Smooth muscle cell (in vitro differentiated cells): ENCODE data around the gene NRK. TPM values are rescaled to one million over a fixed set of nuclear protein-coding genes. Genes with fewer than 3 reads are reported as not detected.

Experiments
- DNase-seq: peaks from one replicate; lab custom pipeline; 2025; ENCODE audit not compliant: unreplicated experiment; lab: John Stamatoyannopoulos, UW
- H2AFZ ChIP-seq: fragments of 200-600 bp; sonication (generic); 2 replicates; pipeline ENCODE4 v1.6.0; 2016; ENCODE audit warnings: antibody characterized with exemption, low read depth, mild to moderate bottlenecking
- H3F3A ChIP-seq: fragments of 200-600 bp; sonication (generic); 2 replicates; pipeline ENCODE4 v1.6.0; 2017; ENCODE audit warnings: antibody characterized with exemption, low read depth
- H3K27ac ChIP-seq: fragments of 200-600 bp; sonication (generic); 2 replicates; pipeline ENCODE4 v1.5.1; 2016; ENCODE audit warnings: low read depth, mild to moderate bottlenecking
- H3K27me3 ChIP-seq: fragments of 200-600 bp; sonication (generic); 2 replicates; pipeline ENCODE4 v1.6.1; 2016; ENCODE audit warnings: low read depth, mild to moderate bottlenecking
- H3K36me3 ChIP-seq: fragments of 200-600 bp; sonication (generic); 2 replicates; pipeline ENCODE4 v1.5.1; 2016; ENCODE audit warnings: low read depth
- H3K4me1 ChIP-seq: fragments of 200-600 bp; sonication (generic); 2 replicates; pipeline ENCODE4 v1.5.1; 2016; ENCODE audit warnings: low read depth
- H3K4me2 ChIP-seq: fragments of 200-600 bp; sonication (generic); 2 replicates; pipeline ENCODE4 v1.6.0; 2016; ENCODE audit warnings: mild to moderate bottlenecking
- H3K4me3 ChIP-seq: fragments of 200-600 bp; sonication (generic); 2 replicates; pipeline ENCODE4 v1.5.1; 2016; ENCODE audit warnings: mild to moderate bottlenecking
- H3K79me2 ChIP-seq: fragments of 200-600 bp; sonication (generic); 2 replicates; pipeline ENCODE4 v1.6.0; 2016; ENCODE audit warnings: low read depth, mild to moderate bottlenecking
- H3K9ac ChIP-seq: fragments of 200-600 bp; sonication (generic); 2 replicates; pipeline ENCODE4 v1.6.0; 2016; ENCODE audit warnings: low read depth
- H3K9me3 ChIP-seq: fragments of 200-600 bp; sonication (generic); replicated peaks from 2 replicates; pipeline ENCODE4 v1.5.1; 2016; ENCODE audit warnings: low read depth
- H4K20me1 ChIP-seq: fragments of 200-600 bp; sonication (generic); 2 replicates; pipeline ENCODE4 v1.6.0; 2016; ENCODE audit warnings: low read depth
- CTCF ChIP-seq: fragments of 200-600 bp; sonication (generic); IDR thresholded peaks from 2 replicates; pipeline ENCODE4 v1.5.1; 2017; ENCODE audit warnings: borderline replicate concordance, mild to moderate bottlenecking, antibody characterized with exemption; ENCODE audit not compliant: insufficient read depth, poor library complexity, severe bottlenecking
- WGBS: methylation state at CpG from one replicate; pipeline ENCODE4 v1.1.7; 2016; ENCODE audit warnings: low lambda C conversion rate; 5-methylcytosine and 5-hydroxymethylcytosine counted together
- polyA plus RNA-seq: library from polyadenylated mRNA; unstranded; fragments of >200 nt; fragmentation: Nextera tagmentation; extraction: Ambion mirVana; gene quantifications from 2 replicates; pipeline ENCODE4 v1.2.1, GENCODE V29; 2016
- total RNA-seq: library from RNA; depleted of rRNA; stranded (reverse); fragments of >200 nt; gene quantifications from 2 replicates; pipeline ENCODE4 v1.2.3, GENCODE V29; 2014

The NRK gene, protein sequence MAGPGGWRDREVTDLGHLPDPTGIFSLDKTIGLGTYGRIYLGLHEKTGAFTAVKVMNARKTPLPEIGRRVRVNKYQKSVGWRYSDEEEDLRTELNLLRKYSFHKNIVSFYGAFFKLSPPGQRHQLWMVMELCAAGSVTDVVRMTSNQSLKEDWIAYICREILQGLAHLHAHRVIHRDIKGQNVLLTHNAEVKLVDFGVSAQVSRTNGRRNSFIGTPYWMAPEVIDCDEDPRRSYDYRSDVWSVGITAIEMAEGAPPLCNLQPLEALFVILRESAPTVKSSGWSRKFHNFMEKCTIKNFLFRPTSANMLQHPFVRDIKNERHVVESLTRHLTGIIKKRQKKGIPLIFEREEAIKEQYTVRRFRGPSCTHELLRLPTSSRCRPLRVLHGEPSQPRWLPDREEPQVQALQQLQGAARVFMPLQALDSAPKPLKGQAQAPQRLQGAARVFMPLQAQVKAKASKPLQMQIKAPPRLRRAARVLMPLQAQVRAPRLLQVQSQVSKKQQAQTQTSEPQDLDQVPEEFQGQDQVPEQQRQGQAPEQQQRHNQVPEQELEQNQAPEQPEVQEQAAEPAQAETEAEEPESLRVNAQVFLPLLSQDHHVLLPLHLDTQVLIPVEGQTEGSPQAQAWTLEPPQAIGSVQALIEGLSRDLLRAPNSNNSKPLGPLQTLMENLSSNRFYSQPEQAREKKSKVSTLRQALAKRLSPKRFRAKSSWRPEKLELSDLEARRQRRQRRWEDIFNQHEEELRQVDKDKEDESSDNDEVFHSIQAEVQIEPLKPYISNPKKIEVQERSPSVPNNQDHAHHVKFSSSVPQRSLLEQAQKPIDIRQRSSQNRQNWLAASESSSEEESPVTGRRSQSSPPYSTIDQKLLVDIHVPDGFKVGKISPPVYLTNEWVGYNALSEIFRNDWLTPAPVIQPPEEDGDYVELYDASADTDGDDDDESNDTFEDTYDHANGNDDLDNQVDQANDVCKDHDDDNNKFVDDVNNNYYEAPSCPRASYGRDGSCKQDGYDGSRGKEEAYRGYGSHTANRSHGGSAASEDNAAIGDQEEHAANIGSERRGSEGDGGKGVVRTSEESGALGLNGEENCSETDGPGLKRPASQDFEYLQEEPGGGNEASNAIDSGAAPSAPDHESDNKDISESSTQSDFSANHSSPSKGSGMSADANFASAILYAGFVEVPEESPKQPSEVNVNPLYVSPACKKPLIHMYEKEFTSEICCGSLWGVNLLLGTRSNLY (N-terminal part only)
- total RNA-seq (1.8 and 4.0 TPM in 2 replicates), polyA plus RNA-seq (0.55 and 1.7 TPM in 2 replicates)

DNA sequence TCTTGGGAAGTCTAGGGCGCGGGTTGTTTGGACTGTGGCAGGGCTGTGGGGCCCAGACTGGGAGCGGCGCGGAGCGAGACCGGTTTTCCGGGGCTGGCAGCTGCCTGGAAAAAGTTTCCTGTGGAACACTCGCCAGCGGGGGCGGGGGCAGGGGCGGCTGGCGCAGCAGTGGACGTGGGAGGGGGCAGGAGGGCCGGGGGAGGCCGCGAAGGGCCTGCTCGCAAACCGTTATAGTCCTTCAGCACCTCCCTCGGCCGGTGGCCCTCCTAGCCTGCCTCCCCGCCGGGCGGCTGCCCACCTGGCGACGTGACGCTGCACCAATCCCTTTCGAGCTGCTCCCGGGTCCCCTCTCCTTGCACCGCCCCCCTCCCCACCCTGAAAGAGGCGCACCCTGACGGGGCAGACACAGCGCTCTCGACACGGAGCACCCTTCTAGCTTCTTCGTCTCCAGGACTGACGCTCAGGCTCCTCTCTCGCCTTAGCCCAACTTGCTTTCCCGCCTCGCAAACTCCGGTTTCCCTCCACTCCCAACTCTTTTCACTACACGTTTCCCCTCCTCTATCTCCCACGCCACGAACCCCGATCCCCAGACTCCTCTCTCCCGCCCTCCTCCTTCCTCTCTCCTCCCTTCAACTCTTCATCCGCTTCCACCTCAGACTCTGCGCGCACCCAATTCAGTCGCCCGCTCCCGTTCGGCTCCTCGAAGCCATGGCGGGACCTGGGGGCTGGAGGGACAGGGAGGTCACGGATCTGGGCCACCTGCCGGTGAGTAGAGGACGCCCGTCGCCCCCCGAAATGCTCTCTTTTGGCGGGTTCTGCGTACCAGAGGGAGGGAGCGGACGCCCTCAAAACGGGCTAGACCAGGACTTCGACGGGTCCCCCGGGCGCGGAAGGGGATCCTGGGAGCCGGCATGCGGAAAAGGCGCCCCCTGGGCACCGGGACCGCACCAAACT, at the start of gene NRK:
Gene NRK, plus strand, starts transcription at position 402 of the 954 bp plus-strand sequence. Its CDS starts 307 bp downstream, at position 709.
- Histone ChIP-seq H4K20me1 (no peaks in the 10 kb centered on the region), H3K4me1 (no peaks in the 10 kb centered on the region), H2AFZ (peak within 1 kb of the TSS; percentile 85), H3K4me2 (peak within 1 kb of the TSS; percentile 90), H3K79me2 (no peaks in the 10 kb centered on the region), H3K27ac (no peak within 1 kb of the TSS), H3K27me3 (no peaks in the 10 kb centered on the region), H3K9me3 (no peaks in the 10 kb centered on the region), H3F3A (no peaks in the 10 kb centered on the region), H3K9ac (no peak within 1 kb of the TSS), H3K36me3 (no peaks in the 10 kb centered on the region), H3K4me3 (peak within 1 kb of the TSS; percentile 50)
- peak; percentile 15 for TF ChIP-seq CTCF
- no peak for DNase-seq
- 48% methylated on average over 63 of the region's 76 CpGs for WGBS

GRCh38 chrX:105773801-105774200, 48.5 kb upstream of the NRK start:
- H2AFZ ChIP-seq, result no peak overlapping the region
- H3K4me1 ChIP-seq, result no peaks in the 10 kb centered on the region
- H3K27ac ChIP-seq, result no peak overlapping the region
- H3K4me3 ChIP-seq, result no peak overlapping the region
- no peaks in the 10 kb centered on the region for H3K9me3 ChIP-seq
- no peaks in the 10 kb centered on the region for H3K27me3 ChIP-seq
- no peaks in the 10 kb centered on the region for H3F3A ChIP-seq
- no peak overlapping the region for H3K9ac ChIP-seq
- no peaks in the 10 kb centered on the region for H4K20me1 ChIP-seq
- no peaks in the 10 kb centered on the region for H3K36me3 ChIP-seq
- DNase-seq, result no peak
- no peak for TF ChIP-seq CTCF
- no peaks in the 10 kb centered on the region for H3K79me2 ChIP-seq
- H3K4me2 ChIP-seq, result no peak overlapping the region

- Histone ChIP-seq H3K9ac (no peak overlapping the region), H2AFZ (no peak overlapping the region), H3F3A (no peaks in the 10 kb centered on the region), H3K4me2 (no peak overlapping the region), H3K4me3 (no peak overlapping the region), H4K20me1 (no peaks in the 10 kb centered on the region), H3K27me3 (no peaks in the 10 kb centered on the region), H3K4me1 (no peaks in the 10 kb centered on the region), H3K79me2 (no peaks in the 10 kb centered on the region), H3K27ac (no peak overlapping the region), H3K9me3 (no peaks in the 10 kb centered on the region), H3K36me3 (no peaks in the 10 kb centered on the region)
- no peak for TF ChIP-seq CTCF
- 66% methylated on average over 3 of the region's 3 CpGs for WGBS
- DNase-seq, result no peak
These were observed 46.7 kb upstream of the NRK start for GRCh38 chrX:105775679-105776078.
